Ascending aorta (tissue), 2 donors: Measurements from ENCODE around the gene TXNRD1. TPM values are rescaled to one million over a fixed set of nuclear protein-coding genes. Genes with fewer than 3 reads are reported as not detected.
"Not testable (repeated sequence)": the region's sequence is repeated elsewhere in the genome, so short reads cannot be mapped to it uniquely, and the experiment has no call there.

Experiments
- DNase-seq, 2 donors: peaks; one replicate each; pipeline ENCODE4 v3.0.0-alpha.2; 2019; ENCODE audit warnings: low spot score in 2 of 2
- H3K27ac ChIP-seq, 2 donors: fragments of 200-600 bp; sonication (generic); one replicate each; pipeline ENCODE4 v1.5.1; 2016 to 2017; ENCODE audit warnings: mild to moderate bottlenecking in 1 of 2
- H3K27me3 ChIP-seq: fragments of 200-600 bp; sonication (generic); one replicate; pipeline ENCODE4 v1.5.1; 2017
- H3K36me3 ChIP-seq, 2 donors: fragments of 200-600 bp; sonication (generic); one replicate each; pipeline ENCODE4 v1.5.1; 2016
- H3K4me1 ChIP-seq, 2 donors: fragments of 200-600 bp; sonication (generic); one replicate each; pipeline ENCODE4 v1.5.1; 2016 to 2017; ENCODE audit warnings: mild to moderate bottlenecking in 1 of 2
- H3K4me3 ChIP-seq, 2 donors: fragments of 200-600 bp; sonication (generic); one replicate each; pipeline ENCODE4 v1.5.1; 2016 to 2017; ENCODE audit warnings: mild to moderate bottlenecking in 1 of 2
- H3K9me3 ChIP-seq, 2 donors: fragments of 200-600 bp; sonication (generic); one replicate each; pipeline ENCODE4 v1.5.1; 2016
- intact Hi-C: fragments of 100-400 bp; cut with DNase I; formaldehyde crosslinking; loops from one replicate; pipeline ENCODE4 v1.15.1; 2023
- total RNA-seq: library from RNA; depleted of rRNA; stranded (reverse); fragments of >200 nt; gene quantifications from one replicate; pipeline ENCODE4 v1.1.0, GENCODE V29; 2016
- TF ChIP-seq, protein P1 (sequence below), 3 experiments: fragments of 200-600 bp in 2 of 3; fragments of 450-650 bp in 1 of 3; sonication (generic) in 2 of 3; IDR thresholded peaks; one replicate each; pipeline ENCODE4 v1.5.1; 2016 to 2019; ENCODE audit warnings: antibody characterized with exemption in 3 of 3, mild to moderate bottlenecking in 1 of 3, moderate library complexity in 1 of 3

Gene TXNRD1
- total RNA-seq, 1 donor from 2014 or later: 67.4 TPM

DNA sequence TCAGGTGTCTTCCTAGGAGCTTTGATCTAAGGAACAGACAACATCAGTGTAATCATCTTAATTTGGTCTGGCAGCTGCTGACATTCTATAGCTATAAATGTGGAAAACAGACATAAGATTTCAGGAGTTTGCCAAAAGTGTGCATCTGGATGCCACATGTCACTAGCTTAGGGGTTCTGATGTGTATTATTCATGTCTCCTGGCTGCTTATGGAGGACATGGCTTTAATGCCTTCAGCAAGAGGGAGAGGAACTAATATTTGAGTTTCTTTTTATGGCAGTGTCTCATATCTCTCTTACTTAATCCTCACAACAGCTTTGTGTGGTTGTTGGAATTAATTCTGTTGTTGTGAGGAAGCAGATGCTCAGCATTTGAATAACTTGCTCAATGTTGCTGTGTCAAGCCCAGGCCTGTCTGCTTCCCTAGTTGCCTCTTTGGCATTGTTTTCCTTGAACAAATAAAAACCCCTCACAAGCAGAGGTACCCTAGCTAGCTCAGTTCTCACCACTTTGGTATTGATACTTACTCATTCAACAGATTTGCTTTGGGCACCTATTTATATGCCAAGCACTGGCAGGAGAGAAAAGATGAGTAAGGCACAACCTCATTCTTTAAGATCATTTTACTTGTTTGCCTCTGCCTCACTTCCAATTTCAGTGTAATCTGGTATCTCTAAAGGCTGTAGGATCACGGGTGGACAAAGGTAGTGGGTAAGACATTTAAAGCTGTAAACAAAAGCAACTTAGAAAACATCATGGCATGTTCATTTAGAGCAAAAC is 48.2 kb downstream of the TXNRD1 start:
- Histone ChIP-seq H3K36me3 (no peaks in the 10 kb centered on the region), H3K27me3 (no peaks in the 10 kb centered on the region), H3K4me1 (peaks cover 0 to 2% of the 10 kb centered on the region in 2 donors), H3K27ac (no peak overlapping the region), H3K4me3 (no peak overlapping the region), H3K9me3 (no peaks in the 10 kb centered on the region)
- intact Hi-C loops: no loop called here
- no peak for DNase-seq
- TF ChIP-seq, protein P1, sequence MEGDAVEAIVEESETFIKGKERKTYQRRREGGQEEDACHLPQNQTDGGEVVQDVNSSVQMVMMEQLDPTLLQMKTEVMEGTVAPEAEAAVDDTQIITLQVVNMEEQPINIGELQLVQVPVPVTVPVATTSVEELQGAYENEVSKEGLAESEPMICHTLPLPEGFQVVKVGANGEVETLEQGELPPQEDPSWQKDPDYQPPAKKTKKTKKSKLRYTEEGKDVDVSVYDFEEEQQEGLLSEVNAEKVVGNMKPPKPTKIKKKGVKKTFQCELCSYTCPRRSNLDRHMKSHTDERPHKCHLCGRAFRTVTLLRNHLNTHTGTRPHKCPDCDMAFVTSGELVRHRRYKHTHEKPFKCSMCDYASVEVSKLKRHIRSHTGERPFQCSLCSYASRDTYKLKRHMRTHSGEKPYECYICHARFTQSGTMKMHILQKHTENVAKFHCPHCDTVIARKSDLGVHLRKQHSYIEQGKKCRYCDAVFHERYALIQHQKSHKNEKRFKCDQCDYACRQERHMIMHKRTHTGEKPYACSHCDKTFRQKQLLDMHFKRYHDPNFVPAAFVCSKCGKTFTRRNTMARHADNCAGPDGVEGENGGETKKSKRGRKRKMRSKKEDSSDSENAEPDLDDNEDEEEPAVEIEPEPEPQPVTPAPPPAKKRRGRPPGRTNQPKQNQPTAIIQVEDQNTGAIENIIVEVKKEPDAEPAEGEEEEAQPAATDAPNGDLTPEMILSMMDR (IDR thresholded peaks at IDR 0.05): no peak

DNA sequence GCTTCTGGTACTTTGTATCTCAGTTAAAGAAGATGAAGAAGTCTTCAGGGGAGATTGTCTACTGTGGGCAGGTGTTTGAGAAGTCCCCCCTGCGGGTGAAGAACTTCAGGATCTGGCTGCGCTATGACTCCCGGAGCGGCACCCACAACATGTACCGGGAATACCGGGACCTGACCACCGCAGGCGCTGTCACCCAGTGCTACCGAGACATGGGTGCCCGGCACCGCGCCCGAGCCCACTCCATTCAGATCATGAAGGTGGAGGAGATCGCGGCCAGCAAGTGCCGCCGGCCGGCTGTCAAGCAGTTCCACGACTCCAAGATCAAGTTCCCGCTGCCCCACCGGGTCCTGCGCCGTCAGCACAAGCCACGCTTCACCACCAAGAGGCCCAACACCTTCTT is 49.9 kb downstream of the TXNRD1 start:
- intact Hi-C loops, H3K27ac ChIP-seq, H3K4me1 ChIP-seq, H3K27me3 ChIP-seq, DNase-seq, H3K4me3 ChIP-seq, H3K9me3 ChIP-seq, H3K36me3 ChIP-seq: not testable (repeated sequence)

DNA sequence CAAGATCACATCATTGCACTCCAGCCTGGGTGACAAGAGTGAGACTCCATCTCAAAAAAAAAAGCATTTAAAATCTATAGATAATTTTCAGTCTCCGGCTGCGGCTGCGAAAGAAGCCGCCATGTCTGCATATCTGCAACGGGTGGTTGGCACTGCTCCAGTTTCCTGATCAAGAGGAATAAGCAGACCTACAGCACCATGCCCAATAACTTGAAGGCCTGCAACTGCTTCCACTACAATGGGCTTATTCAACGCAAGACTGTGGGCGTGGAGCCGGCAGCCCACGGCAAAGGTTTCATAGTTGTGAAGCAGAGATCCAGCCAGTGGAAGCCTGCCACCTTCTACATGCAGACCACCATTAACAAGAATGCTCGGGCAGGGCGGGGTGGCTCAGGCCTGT is 57.4 kb downstream of the TXNRD1 start:
- TF ChIP-seq, protein P1 (IDR thresholded peaks at IDR 0.05): no peak
- DNase-seq: no peak
- Histone ChIP-seq H3K4me1 (no peaks in the 10 kb centered on the region), H3K4me3 (no peak overlapping the region), H3K9me3 (no peaks in the 10 kb centered on the region), H3K27ac (no peak overlapping the region), H3K36me3 (no peaks in the 10 kb centered on the region), H3K27me3 (no peaks in the 10 kb centered on the region)
- intact Hi-C loops: no loop called here

DNA sequence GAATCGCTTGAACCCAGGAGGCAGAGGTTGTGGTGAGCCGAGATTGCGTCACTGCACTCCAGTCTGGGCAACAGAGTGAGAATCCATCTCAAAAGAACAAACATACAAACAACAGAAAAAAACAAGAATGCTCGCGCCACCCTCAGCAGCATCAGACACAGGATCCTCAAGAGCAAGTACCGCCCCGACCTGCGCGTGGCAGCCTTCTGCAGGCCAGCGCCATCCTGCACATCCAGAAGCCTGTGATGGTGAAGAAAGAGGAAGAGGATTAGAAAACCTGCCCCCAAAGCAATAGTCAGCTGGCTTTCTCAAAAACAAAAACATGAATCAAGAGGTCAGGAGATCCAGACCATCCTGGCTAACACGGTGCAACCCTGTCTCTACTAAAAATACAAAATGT is 57.9 kb downstream of the TXNRD1 start:
- Histone ChIP-seq H3K9me3 (no peaks in the 10 kb centered on the region), H3K4me1 (no peaks in the 10 kb centered on the region), H3K27me3 (no peaks in the 10 kb centered on the region), H3K36me3 (no peaks in the 10 kb centered on the region), H3K4me3 (no peak overlapping the region), H3K27ac (no peak overlapping the region)
- intact Hi-C loops: no loop called here
- DNase-seq: no peak
- TF ChIP-seq, protein P1 (IDR thresholded peaks at IDR 0.05): no peak

DNA sequence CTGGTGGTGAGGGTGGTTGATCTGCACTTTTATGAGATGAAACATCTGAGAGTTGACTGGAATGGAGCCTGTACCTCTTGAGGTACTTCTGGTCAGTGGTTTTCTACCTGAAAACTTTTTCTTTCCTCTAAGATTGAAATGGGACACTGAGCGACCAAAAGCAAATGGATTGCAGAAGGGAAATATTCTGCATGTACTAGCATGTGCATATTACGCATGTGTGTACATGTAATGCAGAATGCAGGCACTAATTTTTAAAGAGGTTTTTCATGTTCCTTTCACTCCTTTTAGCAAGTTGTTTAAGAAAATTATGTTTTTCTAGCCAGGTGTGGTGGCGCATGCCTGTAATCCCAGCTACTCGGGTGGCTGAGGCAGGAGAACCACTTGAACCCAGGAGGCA is 59.2 kb downstream of the TXNRD1 start:
- Histone ChIP-seq H3K9me3 (no peaks in the 10 kb centered on the region), H3K4me1 (peaks cover 0 to 3% of the 10 kb centered on the region in 2 donors), H3K27ac (no peak overlapping the region), H3K4me3 (no peak overlapping the region), H3K36me3 (no peaks in the 10 kb centered on the region), H3K27me3 (no peaks in the 10 kb centered on the region)
- TF ChIP-seq, protein P1 (IDR thresholded peaks at IDR 0.05): no peak
- no peak for DNase-seq
- intact Hi-C loops: no loop called here

DNA sequence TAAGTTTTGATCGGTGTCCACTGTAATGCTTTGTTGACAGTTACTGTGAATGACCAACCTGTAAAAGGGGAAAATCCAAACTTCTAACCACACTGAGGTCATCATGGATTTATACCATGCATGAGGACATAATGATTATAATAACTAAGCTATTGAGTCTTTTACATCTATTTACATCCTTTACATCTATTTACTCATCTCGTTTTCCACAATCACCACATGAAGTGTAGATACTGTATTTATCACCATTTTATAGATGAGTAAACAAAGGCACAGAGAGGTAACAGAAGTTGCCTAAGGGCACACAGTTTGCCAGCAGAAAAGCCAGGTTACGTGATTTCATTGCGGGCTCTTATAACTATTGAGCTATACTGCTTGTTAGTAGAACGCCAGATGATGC is 60.1 kb downstream of the TXNRD1 start:
- TF ChIP-seq, protein P1 (IDR thresholded peaks at IDR 0.05): no peak
- Histone ChIP-seq H3K9me3 (no peaks in the 10 kb centered on the region), H3K4me3 (peak overlapping the region; percentile 22 to 42), H3K4me1 (peaks cover 4 to 11% of the 10 kb centered on the region in 2 donors), H3K27me3 (no peaks in the 10 kb centered on the region), H3K36me3 (no peaks in the 10 kb centered on the region), H3K27ac (peak overlapping the region in 1 of 2 donors; percentile 19)
- no peak for DNase-seq
- intact Hi-C loops: no loop called here
